ENCODE results near the gene MAN2A2.
"Not testable (repeated sequence)": the region's sequence is repeated elsewhere in the genome, so short reads cannot be mapped to it uniquely, and the experiment has no call there.

The MAN2A2 gene

DNA sequence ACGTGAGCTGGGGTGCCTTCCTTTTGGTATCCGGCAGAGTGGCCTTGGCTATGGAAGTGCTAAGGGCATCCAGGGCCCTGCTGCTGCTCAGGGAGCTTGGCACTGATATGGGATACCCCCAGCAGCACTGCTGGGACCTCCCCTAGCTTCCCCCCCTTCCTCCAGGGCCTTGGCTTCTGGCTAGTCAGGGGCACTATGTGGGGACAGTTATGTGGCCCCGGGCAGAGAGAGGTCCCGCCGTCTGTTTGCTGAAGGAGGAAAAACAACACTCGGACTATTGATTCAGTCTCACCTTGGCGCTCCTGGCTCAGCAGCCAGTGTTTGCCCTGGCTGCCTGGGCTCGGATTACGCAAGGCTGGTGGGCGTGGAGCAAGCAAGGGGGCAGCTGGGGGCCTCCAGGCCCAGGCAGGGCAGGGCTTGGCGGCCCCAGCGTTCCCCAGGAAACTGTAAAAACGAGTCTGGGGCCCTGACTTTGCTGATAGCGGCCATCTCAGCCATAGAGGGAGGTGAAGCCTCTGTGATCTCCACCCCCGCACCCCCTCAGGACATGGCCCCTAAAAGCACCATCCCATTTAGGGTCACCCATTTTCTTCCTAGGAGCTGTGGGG is 29.0 kb upstream of the MAN2A2 start:
- Histone ChIP-seq H3K4me2 (ENCODE audit: low read length, poor library complexity, severe bottlenecking) (no peak overlapping the region), H2BK12ac (ENCODE audit: low read length in 2 of 2) (peak overlapping the region in 1 of 2 experiments; percentile 21), H3K4me1 (ENCODE audit: control insufficient read depth, insufficient read depth, low read depth, low read length) (peaks cover 32% of the 10 kb centered on the region), H2BK15ac (ENCODE audit: low read depth, poor library complexity, severe bottlenecking) (peak overlapping the region; percentile 62), H4K8ac (ENCODE audit: low read length) (no peak overlapping the region), H3K36me3 (ENCODE audit: control insufficient read depth in 1 of 2, insufficient read depth in 2 of 2, low read depth in 1 of 2, low read length in 2 of 2) (peaks cover 36 to 41% of the 10 kb centered on the region in 2 experiments), H3K14ac (ENCODE audit: low read length in 2 of 2) (no peak overlapping the region), H2BK120ac (ENCODE audit: low read depth, low read length) (peak overlapping the region; percentile 24), H3K79me1 (replicated peaks; ENCODE audit: low read length, poor library complexity, severe bottlenecking) (peaks cover 20% of the 10 kb centered on the region), H3K4me3 (ENCODE audit: insufficient read depth in 1 of 2, low read depth in 1 of 2, low read length in 2 of 2) (peak overlapping the region in 1 of 2 experiments; percentile 41), H3K9me3 (ENCODE audit: control insufficient read depth, low read length) (no peaks in the 10 kb centered on the region), H2BK5ac (ENCODE audit: low read depth, low read length, poor library complexity, severe bottlenecking) (no peak overlapping the region), H4K91ac (ENCODE audit: low read length) (peak overlapping the region; percentile 57), H3K4ac (ENCODE audit: low read depth in 1 of 2, low read length in 2 of 2) (peak overlapping the region in 1 of 2 experiments; percentile 2), H3K18ac (ENCODE audit: low read depth in 1 of 2, low read length in 2 of 2) (peak overlapping the region; percentile 1 to 58), H2AFZ (ENCODE audit: low read depth, low read length) (no peak overlapping the region), H3K27me3 (ENCODE audit: control insufficient read depth in 1 of 2, insufficient read depth in 1 of 2, low read length in 2 of 2) (no peaks in the 10 kb centered on the region), H3K23ac (ENCODE audit: low read length in 2 of 2) (no peak overlapping the region), H2AK5ac (ENCODE audit: low read length, severe bottlenecking) (no peak overlapping the region), H3K27ac (ENCODE audit: low read length, poor library complexity, severe bottlenecking) (peak overlapping the region; percentile 9), H3K9ac (ENCODE audit: low read length) (peak overlapping the region; percentile 93)
- peak; percentile 33 for DNase-seq
- 49% methylated on average over 15 of the region's 15 CpGs for WGBS

DNA sequence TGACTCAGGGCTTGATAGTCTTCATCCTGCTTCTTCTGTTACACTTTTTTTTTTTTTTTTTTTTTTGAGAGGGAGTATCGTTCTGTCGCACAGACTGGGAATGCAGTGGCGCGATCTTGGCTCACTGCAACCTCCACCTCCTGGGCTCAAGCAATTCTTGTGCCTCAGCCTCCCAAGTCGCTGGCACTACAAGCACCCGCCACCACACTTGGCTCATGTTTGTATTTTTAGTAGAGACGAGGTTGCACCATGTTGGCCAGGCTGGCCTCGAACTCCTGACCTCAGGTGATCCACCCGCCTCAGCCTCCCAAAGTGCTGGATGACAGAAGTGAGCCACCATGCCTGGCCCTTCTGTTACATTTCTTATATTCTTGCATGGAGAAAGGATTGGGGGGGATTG is 28.1 kb upstream of the MAN2A2 start:
- not testable (repeated sequence) for H2BK5ac ChIP-seq (ENCODE audit: low read depth, low read length, poor library complexity, severe bottlenecking); H2AK5ac ChIP-seq (ENCODE audit: low read length, severe bottlenecking); H4K91ac ChIP-seq (ENCODE audit: low read length); H2BK12ac ChIP-seq (ENCODE audit: low read length in 2 of 2); H3K4ac ChIP-seq (ENCODE audit: low read depth in 1 of 2, low read length in 2 of 2); H3K18ac ChIP-seq (ENCODE audit: low read depth in 1 of 2, low read length in 2 of 2); H3K27ac ChIP-seq (ENCODE audit: low read length, poor library complexity, severe bottlenecking); H3K9me3 ChIP-seq (ENCODE audit: control insufficient read depth, low read length); H3K4me2 ChIP-seq (ENCODE audit: low read length, poor library complexity, severe bottlenecking); H3K27me3 ChIP-seq (ENCODE audit: control insufficient read depth in 1 of 2, insufficient read depth in 1 of 2, low read length in 2 of 2); H3K14ac ChIP-seq (ENCODE audit: low read length in 2 of 2); DNase-seq; H4K8ac ChIP-seq (ENCODE audit: low read length); H3K4me3 ChIP-seq (ENCODE audit: insufficient read depth in 1 of 2, low read depth in 1 of 2, low read length in 2 of 2); H3K23ac ChIP-seq (ENCODE audit: low read length in 2 of 2); H2AFZ ChIP-seq (ENCODE audit: low read depth, low read length); H2BK15ac ChIP-seq (ENCODE audit: low read depth, poor library complexity, severe bottlenecking); H2BK120ac ChIP-seq (ENCODE audit: low read depth, low read length)
- WGBS: 92% methylated on average over 8 of the region's 9 CpGs
- H3K9ac ChIP-seq (ENCODE audit: low read length): peak overlapping the region; percentile 11
- peaks cover 26% of the 10 kb centered on the region for H3K4me1 ChIP-seq (ENCODE audit: control insufficient read depth, insufficient read depth, low read depth, low read length)
- peaks cover 23% of the 10 kb centered on the region for H3K79me1 ChIP-seq (replicated peaks; ENCODE audit: low read length, poor library complexity, severe bottlenecking)
- H3K36me3 ChIP-seq (ENCODE audit: control insufficient read depth in 1 of 2, insufficient read depth in 2 of 2, low read depth in 1 of 2, low read length in 2 of 2): peaks cover 45 to 50% of the 10 kb centered on the region in 2 experiments

DNA sequence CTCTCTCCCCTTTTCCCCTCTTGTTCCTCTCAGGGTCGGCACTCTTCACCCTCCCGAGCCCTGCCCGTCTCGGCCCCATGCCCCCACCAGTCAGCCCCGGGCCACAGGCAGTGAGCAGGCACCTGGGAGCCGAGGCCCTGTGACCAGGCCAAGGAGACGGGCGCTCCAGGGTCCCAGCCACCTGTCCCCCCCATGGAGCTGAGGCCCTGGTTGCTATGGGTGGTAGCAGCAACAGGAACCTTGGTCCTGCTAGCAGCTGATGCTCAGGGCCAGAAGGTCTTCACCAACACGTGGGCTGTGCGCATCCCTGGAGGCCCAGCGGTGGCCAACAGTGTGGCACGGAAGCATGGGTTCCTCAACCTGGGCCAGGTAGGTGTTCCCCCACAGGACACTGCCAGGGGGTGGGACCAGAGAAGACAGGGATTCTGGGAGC is 27.5 kb upstream of the MAN2A2 start:
- H2AFZ ChIP-seq (ENCODE audit: low read depth, low read length): no peak overlapping the region
- H3K27me3 ChIP-seq (ENCODE audit: control insufficient read depth in 1 of 2, insufficient read depth in 1 of 2, low read length in 2 of 2): no peaks in the 10 kb centered on the region
- H3K4me2 ChIP-seq (ENCODE audit: low read length, poor library complexity, severe bottlenecking): no peak overlapping the region
- no peak overlapping the region for H3K23ac ChIP-seq (ENCODE audit: low read length in 2 of 2)
- H3K9me3 ChIP-seq (ENCODE audit: control insufficient read depth, low read length): no peaks in the 10 kb centered on the region
- H2BK5ac ChIP-seq (ENCODE audit: low read depth, low read length, poor library complexity, severe bottlenecking): no peak overlapping the region
- no peak overlapping the region for H2AK5ac ChIP-seq (ENCODE audit: low read length, severe bottlenecking)
- 96% methylated on average over 12 of the region's 12 CpGs for WGBS
- H2BK120ac ChIP-seq (ENCODE audit: low read depth, low read length): no peak overlapping the region
- peaks cover 23% of the 10 kb centered on the region for H3K4me1 ChIP-seq (ENCODE audit: control insufficient read depth, insufficient read depth, low read depth, low read length)
- no peak overlapping the region for H3K18ac ChIP-seq (ENCODE audit: low read depth in 1 of 2, low read length in 2 of 2)
- H2BK15ac ChIP-seq (ENCODE audit: low read depth, poor library complexity, severe bottlenecking): no peak overlapping the region
- no peak overlapping the region for H3K4me3 ChIP-seq (ENCODE audit: insufficient read depth in 1 of 2, low read depth in 1 of 2, low read length in 2 of 2)
- H2BK12ac ChIP-seq (ENCODE audit: low read length in 2 of 2): no peak overlapping the region
- no peak for DNase-seq
- H3K27ac ChIP-seq (ENCODE audit: low read length, poor library complexity, severe bottlenecking): no peak overlapping the region
- no peak overlapping the region for H3K4ac ChIP-seq (ENCODE audit: low read depth in 1 of 2, low read length in 2 of 2)
- peaks cover 23% of the 10 kb centered on the region for H3K79me1 ChIP-seq (replicated peaks; ENCODE audit: low read length, poor library complexity, severe bottlenecking)
- H3K36me3 ChIP-seq (ENCODE audit: control insufficient read depth in 1 of 2, insufficient read depth in 2 of 2, low read depth in 1 of 2, low read length in 2 of 2): peaks cover 51 to 56% of the 10 kb centered on the region in 2 experiments
- no peak overlapping the region for H4K8ac ChIP-seq (ENCODE audit: low read length)
- H4K91ac ChIP-seq (ENCODE audit: low read length): peak overlapping the region; percentile 52
- H3K9ac ChIP-seq (ENCODE audit: low read length): no peak overlapping the region
- H3K14ac ChIP-seq (ENCODE audit: low read length in 2 of 2): no peak overlapping the region

DNA sequence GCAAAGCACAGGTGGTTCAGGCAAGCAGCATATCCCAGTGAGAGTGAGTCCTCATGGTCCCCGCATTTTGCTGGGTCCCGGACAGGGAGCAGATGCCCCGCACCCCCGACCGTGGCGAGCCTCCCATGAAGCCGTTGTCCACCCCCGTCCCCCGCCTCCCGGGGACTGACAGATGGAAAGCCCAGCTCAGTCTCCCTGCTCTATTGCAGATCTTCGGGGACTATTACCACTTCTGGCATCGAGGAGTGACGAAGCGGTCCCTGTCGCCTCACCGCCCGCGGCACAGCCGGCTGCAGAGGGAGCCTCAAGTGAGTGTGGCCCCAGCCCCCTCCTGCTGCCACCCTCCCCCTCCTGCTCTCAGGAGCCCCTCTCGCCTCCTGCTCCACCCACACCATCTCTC is 27.1 kb upstream of the MAN2A2 start:
- Histone ChIP-seq H2BK12ac (ENCODE audit: low read length in 2 of 2) (no peak overlapping the region), H4K8ac (ENCODE audit: low read length) (no peak overlapping the region), H2AK5ac (ENCODE audit: low read length, severe bottlenecking) (no peak overlapping the region), H2BK5ac (ENCODE audit: low read depth, low read length, poor library complexity, severe bottlenecking) (no peak overlapping the region), H2BK15ac (ENCODE audit: low read depth, poor library complexity, severe bottlenecking) (no peak overlapping the region), H3K14ac (ENCODE audit: low read length in 2 of 2) (no peak overlapping the region), H3K18ac (ENCODE audit: low read depth in 1 of 2, low read length in 2 of 2) (no peak overlapping the region), H4K91ac (ENCODE audit: low read length) (no peak overlapping the region), H3K79me1 (replicated peaks; ENCODE audit: low read length, poor library complexity, severe bottlenecking) (peaks cover 25% of the 10 kb centered on the region), H3K27me3 (ENCODE audit: control insufficient read depth in 1 of 2, insufficient read depth in 1 of 2, low read length in 2 of 2) (no peaks in the 10 kb centered on the region), H3K27ac (ENCODE audit: low read length, poor library complexity, severe bottlenecking) (no peak overlapping the region), H3K23ac (ENCODE audit: low read length in 2 of 2) (no peak overlapping the region), H3K9ac (ENCODE audit: low read length) (no peak overlapping the region), H3K4me2 (ENCODE audit: low read length, poor library complexity, severe bottlenecking) (no peak overlapping the region), H2AFZ (ENCODE audit: low read depth, low read length) (no peak overlapping the region), H3K4me3 (ENCODE audit: insufficient read depth in 1 of 2, low read depth in 1 of 2, low read length in 2 of 2) (no peak overlapping the region), H3K36me3 (ENCODE audit: control insufficient read depth in 1 of 2, insufficient read depth in 2 of 2, low read depth in 1 of 2, low read length in 2 of 2) (peaks cover 55 to 60% of the 10 kb centered on the region in 2 experiments), H3K9me3 (ENCODE audit: control insufficient read depth, low read length) (no peaks in the 10 kb centered on the region), H2BK120ac (ENCODE audit: low read depth, low read length) (no peak overlapping the region), H3K4ac (ENCODE audit: low read depth in 1 of 2, low read length in 2 of 2) (no peak overlapping the region), H3K4me1 (ENCODE audit: control insufficient read depth, insufficient read depth, low read depth, low read length) (peaks cover 23% of the 10 kb centered on the region)
- 97% methylated on average over 20 of the region's 20 CpGs for WGBS
- DNase-seq: no peak

Measured in mesenchymal stem cell (in vitro differentiated cells and primary cell).